GM12875 (cell line): ENCODE measurements around the gene TH.

ENCODE experiments used
- H3K4me3 ChIP-seq: one replicate; pipeline ENCODE4 v1.5.1; 2011; ENCODE audit warnings: low read depth, low read length, control low read depth
- TF ChIP-seq, protein P1 (sequence below): IDR thresholded peaks from 2 replicates; pipeline ENCODE4 v1.5.1; 2011; ENCODE audit warnings: low read depth, mild to moderate bottlenecking, control low read depth, inconsistent platforms, low read length, moderate library complexity, borderline replicate concordance; ENCODE audit not compliant: insufficient read depth

Gene TH

DNA sequence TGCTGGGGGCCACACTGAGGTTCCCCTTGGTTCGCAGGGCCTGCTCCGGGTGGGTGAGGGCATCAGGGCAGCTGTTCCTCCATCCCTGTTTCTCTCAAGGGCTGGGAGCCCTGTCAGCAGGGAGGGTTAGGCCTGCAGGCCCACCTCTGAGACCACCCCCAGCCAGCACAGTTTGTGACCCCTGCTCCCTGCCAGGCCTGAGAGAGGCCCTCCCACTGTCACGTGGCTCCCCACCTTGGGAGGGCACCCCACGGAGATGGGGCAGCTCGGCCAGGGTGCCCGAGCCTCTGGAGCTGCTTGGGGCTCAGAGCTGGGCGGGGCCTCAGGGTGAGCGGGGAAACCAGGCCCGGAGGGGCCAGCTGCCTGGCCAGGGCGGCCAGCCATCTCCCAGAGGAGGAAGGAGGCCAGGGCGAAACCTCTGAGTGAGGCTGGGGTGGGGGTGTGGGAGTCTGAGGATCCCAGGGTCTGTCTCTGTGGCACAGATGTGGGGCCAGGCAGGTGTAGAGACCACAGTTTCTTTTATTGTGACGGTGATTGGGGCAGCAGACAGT lies 8.1 kb downstream of the TH start:
- TF ChIP-seq, protein P1, sequence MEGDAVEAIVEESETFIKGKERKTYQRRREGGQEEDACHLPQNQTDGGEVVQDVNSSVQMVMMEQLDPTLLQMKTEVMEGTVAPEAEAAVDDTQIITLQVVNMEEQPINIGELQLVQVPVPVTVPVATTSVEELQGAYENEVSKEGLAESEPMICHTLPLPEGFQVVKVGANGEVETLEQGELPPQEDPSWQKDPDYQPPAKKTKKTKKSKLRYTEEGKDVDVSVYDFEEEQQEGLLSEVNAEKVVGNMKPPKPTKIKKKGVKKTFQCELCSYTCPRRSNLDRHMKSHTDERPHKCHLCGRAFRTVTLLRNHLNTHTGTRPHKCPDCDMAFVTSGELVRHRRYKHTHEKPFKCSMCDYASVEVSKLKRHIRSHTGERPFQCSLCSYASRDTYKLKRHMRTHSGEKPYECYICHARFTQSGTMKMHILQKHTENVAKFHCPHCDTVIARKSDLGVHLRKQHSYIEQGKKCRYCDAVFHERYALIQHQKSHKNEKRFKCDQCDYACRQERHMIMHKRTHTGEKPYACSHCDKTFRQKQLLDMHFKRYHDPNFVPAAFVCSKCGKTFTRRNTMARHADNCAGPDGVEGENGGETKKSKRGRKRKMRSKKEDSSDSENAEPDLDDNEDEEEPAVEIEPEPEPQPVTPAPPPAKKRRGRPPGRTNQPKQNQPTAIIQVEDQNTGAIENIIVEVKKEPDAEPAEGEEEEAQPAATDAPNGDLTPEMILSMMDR: no peak
- H3K4me3 ChIP-seq: no peak overlapping the region

DNA sequence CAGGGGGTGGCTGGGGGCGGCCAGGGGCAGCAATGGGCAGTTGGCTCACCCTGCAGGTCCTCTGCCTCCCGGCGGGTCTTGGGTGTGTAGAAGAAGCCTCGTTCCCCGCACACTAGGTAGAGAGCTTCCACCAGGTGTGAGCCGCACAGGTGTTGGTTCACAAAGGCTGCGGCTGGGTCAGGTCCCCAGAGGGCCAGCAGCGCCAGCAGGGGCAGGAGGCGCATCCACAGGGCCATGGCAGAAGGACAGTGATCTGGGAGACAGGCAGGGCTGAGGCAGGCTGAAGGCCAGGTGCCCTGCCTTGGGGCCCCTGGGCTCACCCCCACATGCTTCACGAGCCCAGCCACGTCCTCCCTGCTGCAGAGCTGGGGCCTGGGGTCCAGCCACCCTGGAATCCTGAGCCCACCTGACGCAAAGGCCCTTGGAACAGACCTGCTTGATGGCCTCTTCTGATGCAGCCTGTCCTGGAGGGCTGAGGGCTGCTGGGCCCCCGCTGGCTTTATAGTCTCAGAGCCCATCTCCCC lies 10.8 kb downstream of the TH start, which contains the start of gene INS:
TSS of gene INS (minus strand) at position 474 of the 524 bp plus-strand sequence. CDS start at position 236, 238 bp downstream.
- TF ChIP-seq, protein P1: no peak
- H3K4me3 ChIP-seq: no peak within 1 kb of the TSS

DNA sequence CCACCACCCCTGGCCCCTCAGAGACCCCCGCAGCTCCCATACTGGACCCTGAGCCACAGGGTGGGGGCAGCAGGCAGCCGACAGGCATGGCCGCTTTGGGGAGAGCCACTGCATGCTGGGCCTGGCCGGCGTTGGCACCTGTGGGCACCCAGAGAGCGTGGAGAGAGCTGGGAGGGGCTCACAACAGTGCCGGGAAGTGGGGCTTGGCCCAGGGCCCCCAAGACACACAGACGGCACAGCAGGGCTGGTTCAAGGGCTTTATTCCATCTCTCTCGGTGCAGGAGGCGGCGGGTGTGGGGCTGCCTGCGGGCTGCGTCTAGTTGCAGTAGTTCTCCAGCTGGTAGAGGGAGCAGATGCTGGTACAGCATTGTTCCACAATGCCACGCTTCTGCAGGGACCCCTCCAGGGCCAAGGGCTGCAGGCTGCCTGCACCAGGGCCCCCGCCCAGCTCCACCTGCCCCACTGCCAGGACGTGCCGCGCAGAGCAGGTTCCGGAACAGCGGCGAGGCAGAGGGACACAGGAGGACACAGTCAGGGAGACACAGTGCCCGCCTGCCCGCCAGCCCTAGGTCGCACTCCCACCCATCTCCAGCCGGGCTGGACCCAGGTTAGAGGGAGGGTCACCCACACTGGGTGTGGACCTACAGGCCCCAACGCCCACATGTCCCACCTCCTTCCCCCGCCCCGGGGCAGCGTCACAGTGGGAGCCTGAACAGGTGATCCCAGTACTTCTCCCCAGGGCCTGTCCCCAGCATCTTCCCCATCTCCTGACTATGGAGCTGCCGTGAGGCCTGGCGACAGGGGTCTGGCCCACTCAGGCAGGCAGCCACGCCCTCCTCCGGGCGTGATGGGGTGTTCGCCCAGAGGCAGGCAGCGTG lies 11.8 kb downstream of the TH start:
- TF ChIP-seq, protein P1: no peak
- H3K4me3 ChIP-seq: no peak overlapping the region

DNA sequence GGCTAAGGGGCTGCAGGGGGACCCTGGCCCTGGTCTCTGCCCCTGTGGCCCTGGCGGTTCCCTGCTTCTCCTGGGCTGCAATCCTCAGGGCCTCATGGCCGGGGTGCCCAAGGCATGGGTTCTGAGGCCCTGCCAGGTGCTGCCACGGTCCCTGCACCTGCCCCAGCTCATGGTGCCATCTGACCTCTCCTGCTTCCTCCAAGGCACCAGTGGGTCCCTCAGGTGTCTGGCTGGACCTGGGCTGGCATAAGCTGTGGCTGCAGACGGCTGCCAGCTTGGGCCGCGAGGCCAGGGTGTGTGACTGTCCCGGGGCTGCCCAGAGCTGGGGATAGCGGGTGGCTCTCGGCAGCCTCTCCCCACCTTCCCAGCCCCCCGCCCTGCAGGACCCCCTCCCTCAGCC lies 12.6 kb downstream of the TH start:
- no peak overlapping the region for H3K4me3 ChIP-seq
- TF ChIP-seq, protein P1: no peak

DNA sequence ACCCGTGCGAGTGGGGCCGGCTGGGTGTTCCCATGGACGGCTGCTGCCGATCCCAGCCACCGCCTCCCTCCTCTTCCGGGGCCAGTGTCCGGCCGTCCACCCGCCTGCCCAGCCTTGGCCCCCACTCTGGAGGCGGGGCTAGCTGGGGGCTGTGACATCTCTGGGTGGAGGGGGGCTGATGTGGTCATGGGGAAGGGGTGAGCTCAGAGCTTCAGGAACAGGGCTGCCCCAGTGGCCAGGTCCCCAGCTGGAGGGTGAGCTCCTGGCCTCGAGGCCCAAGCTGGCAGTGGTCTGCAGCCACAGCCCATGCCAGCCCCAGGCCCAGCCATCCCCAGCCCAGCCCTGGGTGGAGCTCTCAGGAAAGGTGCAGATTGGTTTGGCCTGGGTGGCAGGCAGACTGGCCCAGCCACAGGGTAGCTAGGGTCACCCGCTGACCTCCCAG lies 13.3 kb downstream of the TH start:
- TF ChIP-seq, protein P1: no peak
- no peak overlapping the region for H3K4me3 ChIP-seq

DNA sequence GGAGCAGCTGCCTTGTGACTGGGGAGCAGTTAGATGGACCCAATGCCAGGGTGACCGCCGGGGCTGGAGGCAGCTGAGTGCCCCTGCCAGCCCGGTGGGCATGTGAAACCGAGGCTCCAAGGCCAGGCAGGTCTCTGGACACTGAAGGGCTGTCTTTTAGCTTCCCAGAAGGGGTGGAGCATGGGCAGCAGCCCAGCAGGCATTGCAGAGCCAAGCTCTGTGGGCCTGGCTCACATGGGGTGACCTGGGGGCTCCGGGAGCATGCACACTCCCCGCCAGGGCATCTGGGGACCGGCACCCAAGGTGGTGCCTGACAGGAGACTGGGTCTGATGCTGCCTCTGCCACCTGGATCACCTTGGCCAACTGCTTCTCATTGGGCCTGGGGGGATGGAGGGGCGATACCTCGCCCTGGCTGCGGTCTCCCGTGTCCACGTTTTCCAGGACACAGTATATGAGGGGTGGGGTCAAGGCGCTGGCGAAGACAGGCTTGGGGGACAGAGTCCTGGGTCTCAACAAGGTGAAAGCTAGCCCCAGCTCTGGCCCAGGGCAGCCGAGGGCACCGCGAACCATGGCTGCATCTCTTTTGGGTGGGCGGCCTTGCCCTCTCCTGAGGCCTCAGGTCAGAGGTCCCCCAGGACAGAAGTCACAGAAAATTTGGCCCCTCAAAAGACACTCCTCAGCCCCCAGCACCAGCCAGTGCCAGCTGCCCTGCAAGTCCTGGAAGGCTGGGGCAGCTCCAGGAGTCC lies 14.1 kb downstream of the TH start:
- TF ChIP-seq, protein P1: no peak
- no peak overlapping the region for H3K4me3 ChIP-seq
